OCI-LY1 (cell line): Measurements from ENCODE around the gene DPP6.

Experiments
- H2AFZ ChIP-seq: fragments of 200-600 bp; sonication (generic), shearing (Covaris generic); 2 replicates; pipeline ENCODE4 v1.6.0; 2014; ENCODE audit warnings: antibody characterized with exemption, mild to moderate bottlenecking, low read length
- H3F3A ChIP-seq: fragments of 200-600 bp; sonication (generic), shearing (Covaris generic); 2 replicates; pipeline ENCODE4 v1.6.0; 2014; ENCODE audit warnings: mild to moderate bottlenecking, antibody characterized with exemption, low read length, moderate library complexity; ENCODE audit not compliant: insufficient read depth
- H3K27ac ChIP-seq: fragments of 200-600 bp; sonication (generic); 2 replicates; pipeline ENCODE4 v1.5.1; 2014; ENCODE audit warnings: low read length, mixed run types, mild to moderate bottlenecking, low read depth; ENCODE audit not compliant: poor library complexity, severe bottlenecking
- H3K27me3 ChIP-seq: fragments of 200-600 bp; sonication (generic); 2 replicates; pipeline ENCODE4 v1.6.0; 2014; ENCODE audit warnings: antibody characterized with exemption, mild to moderate bottlenecking, low read length, moderate library complexity; ENCODE audit not compliant: insufficient read depth
- H3K36me3 ChIP-seq: fragments of 200-600 bp; sonication (generic); 2 replicates; pipeline ENCODE4 v1.6.1; 2014; ENCODE audit warnings: mild to moderate bottlenecking, antibody characterized with exemption, low read length, moderate library complexity, mixed read lengths; ENCODE audit not compliant: insufficient read depth
- H3K4me1 ChIP-seq: fragments of 200-600 bp; sonication (generic); 2 replicates; pipeline ENCODE4 v1.5.1; 2014; ENCODE audit warnings: mild to moderate bottlenecking, low read length, moderate library complexity; ENCODE audit not compliant: insufficient read depth, severe bottlenecking
- H3K4me2 ChIP-seq: fragments of 200-600 bp; sonication (generic), shearing (Covaris generic); 2 replicates; pipeline ENCODE4 v1.6.1; 2014; ENCODE audit warnings: low read length
- H3K4me3 ChIP-seq: fragments of 200-600 bp; sonication (generic); 2 replicates; pipeline ENCODE4 v1.5.1; 2014; ENCODE audit warnings: low read length, low read depth, mild to moderate bottlenecking, mixed read lengths; ENCODE audit not compliant: poor library complexity, severe bottlenecking
- H3K79me2 ChIP-seq: fragments of 200-600 bp; shearing (Covaris generic); 2 replicates; pipeline ENCODE4 v1.6.1; 2016; ENCODE audit warnings: mixed run types, low read length, mixed read lengths; ENCODE audit not compliant: insufficient read depth
- H3K9ac ChIP-seq: fragments of 200-600 bp; sonication (generic), shearing (Covaris generic); 2 replicates; pipeline ENCODE4 v1.6.1; 2014; ENCODE audit warnings: mild to moderate bottlenecking, low read length, mixed read lengths
- H3K9me2 ChIP-seq: fragments of 200-600 bp; sonication (generic), shearing (Covaris generic); 2 replicates; pipeline ENCODE4 v1.6.1; 2014; ENCODE audit warnings: low read depth, mild to moderate bottlenecking, low read length, mixed read lengths
- H3K9me3 ChIP-seq: fragments of 200-600 bp; shearing (Covaris generic); 2 replicates; pipeline ENCODE4 v1.6.1; 2014; ENCODE audit warnings: low read length, mixed read lengths
- H4K20me1 ChIP-seq: fragments of 200-600 bp; sonication (generic), shearing (Covaris generic); 2 replicates; pipeline ENCODE4 v1.6.0; 2016; ENCODE audit warnings: mild to moderate bottlenecking, low read length; ENCODE audit not compliant: insufficient read depth
- EZH2 ChIP-seq: fragments of 200-600 bp; sonication (generic), shearing (Covaris generic); IDR thresholded peaks from 2 replicates; pipeline ENCODE4 v1.8.0; 2017; ENCODE audit warnings: borderline replicate concordance, mixed run types, mild to moderate bottlenecking, antibody characterized with exemption, low read length, moderate library complexity, mixed read lengths
- TF ChIP-seq, protein P1 (sequence below): fragments of 200-600 bp; sonication (generic), shearing (Covaris generic); IDR thresholded peaks from 2 replicates; pipeline ENCODE4 v1.5.1; 2017; ENCODE audit warnings: mild to moderate bottlenecking, antibody characterized with exemption, low read length, moderate library complexity, mixed read lengths

DPP6 gene

DNA sequence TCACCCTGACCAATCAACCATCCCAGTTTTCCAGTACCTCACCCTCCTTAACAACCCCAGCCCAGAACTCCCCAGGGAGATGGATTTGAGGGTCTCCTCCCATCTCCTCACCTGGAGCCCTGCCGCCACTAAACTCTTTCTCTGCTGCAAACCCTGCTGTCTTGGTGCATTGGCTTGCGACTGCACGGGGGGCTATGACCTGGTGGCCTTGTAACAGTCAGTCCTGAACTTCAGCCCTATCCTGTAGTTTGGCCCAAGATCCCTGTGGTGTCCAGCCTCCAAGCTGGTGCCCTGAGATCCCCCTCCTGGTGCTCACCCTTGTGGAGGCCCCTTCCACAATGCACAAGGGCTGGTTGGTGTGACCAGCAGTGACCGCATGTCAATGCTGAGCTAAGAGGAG lies 858.8 kb downstream of the DPP6 start:
- H3K9me3 ChIP-seq, result peaks cover 5% of the 10 kb centered on the region; the same call in 1 of the 2 replicates
- H3K79me2 ChIP-seq, result no peaks in the 10 kb centered on the region
- H3K4me2 ChIP-seq, result no peak overlapping the region
- H2AFZ ChIP-seq, result no peak overlapping the region
- no peaks in the 10 kb centered on the region for H3K36me3 ChIP-seq
- H3K9ac ChIP-seq, result no peak overlapping the region
- peaks cover 23% of the 10 kb centered on the region; the same call in 1 of the 2 replicates for H3K27me3 ChIP-seq
- H4K20me1 ChIP-seq, result no peaks in the 10 kb centered on the region
- TF ChIP-seq, protein P1, sequence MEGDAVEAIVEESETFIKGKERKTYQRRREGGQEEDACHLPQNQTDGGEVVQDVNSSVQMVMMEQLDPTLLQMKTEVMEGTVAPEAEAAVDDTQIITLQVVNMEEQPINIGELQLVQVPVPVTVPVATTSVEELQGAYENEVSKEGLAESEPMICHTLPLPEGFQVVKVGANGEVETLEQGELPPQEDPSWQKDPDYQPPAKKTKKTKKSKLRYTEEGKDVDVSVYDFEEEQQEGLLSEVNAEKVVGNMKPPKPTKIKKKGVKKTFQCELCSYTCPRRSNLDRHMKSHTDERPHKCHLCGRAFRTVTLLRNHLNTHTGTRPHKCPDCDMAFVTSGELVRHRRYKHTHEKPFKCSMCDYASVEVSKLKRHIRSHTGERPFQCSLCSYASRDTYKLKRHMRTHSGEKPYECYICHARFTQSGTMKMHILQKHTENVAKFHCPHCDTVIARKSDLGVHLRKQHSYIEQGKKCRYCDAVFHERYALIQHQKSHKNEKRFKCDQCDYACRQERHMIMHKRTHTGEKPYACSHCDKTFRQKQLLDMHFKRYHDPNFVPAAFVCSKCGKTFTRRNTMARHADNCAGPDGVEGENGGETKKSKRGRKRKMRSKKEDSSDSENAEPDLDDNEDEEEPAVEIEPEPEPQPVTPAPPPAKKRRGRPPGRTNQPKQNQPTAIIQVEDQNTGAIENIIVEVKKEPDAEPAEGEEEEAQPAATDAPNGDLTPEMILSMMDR, result no peak
- no peak for TF ChIP-seq EZH2
- peaks cover 3% of the 10 kb centered on the region for H3K4me1 ChIP-seq
- H3K27ac ChIP-seq, result no peak overlapping the region
- H3F3A ChIP-seq, result no peaks in the 10 kb centered on the region
- H3K4me3 ChIP-seq, result no peak overlapping the region
- no peaks in the 10 kb centered on the region for H3K9me2 ChIP-seq

DNA sequence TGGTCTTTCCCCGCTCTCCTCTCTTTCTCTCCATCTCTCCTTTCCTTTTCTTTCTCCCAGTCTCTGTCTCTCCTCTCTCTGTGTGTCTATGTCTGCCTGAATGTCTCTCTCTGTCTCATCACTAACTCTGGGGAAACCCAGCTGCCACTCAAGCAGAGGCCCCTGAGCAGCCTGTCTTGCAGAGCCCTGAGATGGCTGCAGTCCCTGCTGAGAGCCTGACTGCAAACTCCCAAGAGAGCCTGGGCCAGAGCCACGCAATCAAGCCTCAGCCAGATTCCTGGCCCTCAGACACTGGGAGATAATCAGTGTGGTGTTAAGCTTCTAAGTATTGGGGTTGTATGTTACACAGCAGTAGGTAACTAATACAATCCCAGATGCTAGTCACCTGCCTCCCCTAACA lies 859.2 kb downstream of the DPP6 start:
- Histone ChIP-seq H3K9me3 (peaks cover 5% of the 10 kb centered on the region; the same call in 1 of the 2 replicates), H3K27ac (no peak overlapping the region), H3K9me2 (no peaks in the 10 kb centered on the region), H3K4me2 (no peak overlapping the region), H3F3A (no peaks in the 10 kb centered on the region), H3K9ac (no peak overlapping the region), H3K4me1 (peaks cover 3% of the 10 kb centered on the region), H3K36me3 (no peaks in the 10 kb centered on the region), H4K20me1 (no peaks in the 10 kb centered on the region), H3K79me2 (no peaks in the 10 kb centered on the region), H2AFZ (no peak overlapping the region), H3K27me3 (peaks cover 23% of the 10 kb centered on the region; the same call in 1 of the 2 replicates), H3K4me3 (no peak overlapping the region)
- no peak for TF ChIP-seq EZH2
- TF ChIP-seq, protein P1, result no peak

DNA sequence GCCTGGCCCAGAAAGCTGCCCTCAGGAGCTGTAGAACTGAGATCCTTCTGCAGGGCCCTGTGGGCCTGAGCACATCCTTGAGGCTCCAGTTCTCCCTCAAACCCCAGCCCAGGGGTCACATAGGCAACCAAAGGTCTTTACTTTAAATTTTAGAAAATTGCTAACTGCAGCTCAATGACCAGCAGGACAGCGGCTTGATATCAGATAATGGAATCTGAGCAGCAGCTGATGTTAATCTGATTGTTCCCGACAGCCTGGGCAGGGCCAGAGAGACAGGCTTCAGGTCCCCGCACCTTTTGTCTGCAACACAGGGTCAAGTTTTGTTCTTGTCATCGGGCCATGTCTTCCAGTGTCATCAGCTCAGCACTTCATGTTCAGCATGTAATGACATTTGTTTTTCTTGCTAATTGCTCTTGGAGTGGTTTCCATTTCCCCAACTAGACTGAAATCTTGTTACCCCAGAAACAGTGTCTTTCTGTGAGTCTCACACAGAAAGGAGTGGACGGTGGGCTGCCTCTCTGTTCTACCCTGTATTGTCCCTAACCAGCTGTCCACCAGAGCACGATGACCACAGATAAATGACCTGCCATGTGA lies 859.8 kb downstream of the DPP6 start:
- Histone ChIP-seq H3K27ac (no peak overlapping the region), H3F3A (no peaks in the 10 kb centered on the region), H3K9ac (no peak overlapping the region), H3K4me1 (peaks cover 3% of the 10 kb centered on the region), H4K20me1 (no peaks in the 10 kb centered on the region), H3K4me3 (no peak overlapping the region), H3K79me2 (no peaks in the 10 kb centered on the region), H2AFZ (no peak overlapping the region), H3K36me3 (no peaks in the 10 kb centered on the region), H3K9me3 (peaks cover 5% of the 10 kb centered on the region; the same call in 1 of the 2 replicates), H3K4me2 (no peak overlapping the region), H3K27me3 (peaks cover 21% of the 10 kb centered on the region; the same call in 1 of the 2 replicates), H3K9me2 (no peaks in the 10 kb centered on the region)
- no peak for TF ChIP-seq EZH2
- TF ChIP-seq, protein P1, result no peak
